Kidney glomerular epithelial cell (primary cell): ENCODE measurements around the gene TRAM2.

Source experiments
- DNase-seq: peaks from one replicate; lab custom pipeline; 2025; lab: John Stamatoyannopoulos, UW

Gene TRAM2

DNA sequence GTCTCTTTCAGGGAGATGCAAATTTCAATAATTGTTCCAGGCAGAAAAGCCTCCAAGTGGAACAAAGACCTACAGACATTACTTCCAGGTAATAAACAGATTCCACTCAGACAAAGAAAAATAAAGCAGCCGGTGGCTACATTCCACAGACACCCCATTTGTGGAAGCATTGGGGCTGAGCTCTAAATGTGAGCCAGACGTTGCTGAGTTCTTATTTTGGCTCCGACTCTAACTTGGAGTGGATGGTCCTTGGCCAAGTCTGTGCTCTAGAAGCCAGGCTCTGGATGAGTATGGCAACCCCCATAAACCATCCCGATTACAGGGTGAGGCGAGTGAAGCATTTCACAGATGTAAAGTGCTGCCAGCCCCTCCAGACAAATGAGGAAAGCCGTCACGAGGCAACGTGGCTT lies 6.6 kb downstream of the TRAM2 start:
- no peak for DNase-seq

DNA sequence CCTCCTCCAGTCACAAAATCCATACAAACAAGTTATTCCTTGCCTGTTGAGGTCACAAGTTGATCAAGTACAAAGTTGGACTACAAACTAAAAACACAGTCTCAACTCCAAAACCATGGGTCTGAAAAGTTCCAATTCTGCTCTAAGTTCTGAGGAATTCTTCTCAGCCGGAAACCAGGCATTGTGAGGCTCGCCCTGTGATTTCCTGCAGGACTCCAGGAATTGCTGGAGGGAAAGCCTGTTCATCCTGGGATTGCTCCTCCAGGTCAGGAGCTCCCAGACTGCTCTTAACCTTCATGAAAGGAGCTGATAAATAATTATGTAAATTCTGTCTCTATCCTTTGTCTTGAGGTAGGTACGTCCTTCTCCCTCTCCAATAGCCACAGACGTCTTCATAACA lies 8.5 kb downstream of the TRAM2 start:
- no peak for DNase-seq

DNA sequence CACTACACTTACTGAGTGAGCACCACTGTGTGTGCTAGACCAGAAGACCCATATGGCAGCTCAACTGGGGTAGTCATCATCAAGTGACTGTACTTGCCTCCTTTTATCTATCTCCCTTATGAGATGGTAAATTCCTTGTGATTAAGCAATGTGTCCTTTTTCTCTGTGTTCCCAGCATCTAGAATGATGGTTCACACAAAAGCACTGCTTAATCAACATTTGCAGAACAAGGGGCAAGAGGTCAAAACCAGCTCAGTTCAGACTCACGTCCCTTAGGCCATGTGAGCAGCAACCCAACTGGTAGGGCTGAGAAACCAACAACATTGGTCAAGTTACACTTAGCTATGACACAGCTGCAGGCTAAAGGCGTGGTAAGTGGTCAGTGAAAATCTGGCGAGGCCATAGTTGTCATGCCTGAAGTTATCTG lies 10.0 kb downstream of the TRAM2 start:
- peak; percentile 63 for DNase-seq

DNA sequence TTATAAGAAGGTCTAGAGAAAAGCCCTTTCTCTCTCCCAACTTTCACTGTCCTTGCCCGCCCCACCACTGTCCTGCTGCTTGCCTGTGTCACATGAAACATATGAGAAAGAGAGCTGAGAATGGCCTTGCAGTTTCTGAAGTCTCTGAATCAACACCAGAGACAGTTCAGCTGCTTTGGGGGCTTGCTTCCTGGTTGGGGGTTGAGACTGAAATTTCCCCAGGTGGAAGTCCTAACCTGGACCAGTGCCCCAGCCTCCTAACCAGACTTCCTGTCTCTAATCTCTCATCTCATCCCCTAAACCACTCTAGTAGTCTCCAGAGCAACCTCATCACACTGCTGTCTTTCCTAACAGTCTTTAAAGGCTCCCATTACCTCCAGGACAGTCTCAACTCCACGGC lies 10.7 kb downstream of the TRAM2 start:
- no peak for DNase-seq

DNA sequence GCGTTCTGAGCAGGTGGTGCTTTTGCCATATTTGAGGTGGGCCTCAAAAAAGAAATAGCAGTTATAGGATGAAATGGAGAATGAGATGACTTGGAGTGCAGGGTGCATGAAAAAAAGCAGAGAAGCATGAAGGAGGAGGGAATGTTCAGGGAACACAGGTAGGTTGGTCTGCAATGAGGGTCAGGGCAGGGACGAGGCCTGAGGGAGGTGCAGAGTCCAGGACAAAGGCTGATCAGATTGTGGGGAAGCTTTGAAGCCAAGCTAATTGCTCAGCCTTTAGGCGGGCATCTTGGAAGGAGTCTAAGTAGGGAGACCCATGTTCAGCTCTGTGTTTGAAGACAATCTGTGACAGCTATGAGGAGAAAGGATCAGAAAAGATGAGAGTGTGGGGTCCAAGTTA lies 12.0 kb downstream of the TRAM2 start:
- DNase-seq = no peak

DNA sequence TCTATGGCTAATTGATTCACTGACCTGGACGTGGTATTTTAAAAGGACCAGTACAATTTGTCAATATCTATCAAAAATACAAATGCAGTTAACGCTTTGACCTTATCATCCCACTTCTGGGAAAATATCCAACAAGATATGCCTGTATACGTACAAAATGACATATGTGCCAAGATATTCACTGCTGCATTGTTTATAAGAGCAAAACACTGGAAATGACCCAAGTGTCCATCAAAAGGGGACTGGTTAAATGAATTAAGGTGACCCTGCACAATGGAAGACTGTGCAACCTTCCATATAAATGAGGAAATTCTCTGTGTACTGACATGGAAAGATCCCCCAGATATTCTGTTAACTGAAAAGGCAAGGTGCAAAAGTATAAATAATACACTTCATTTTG lies 13.9 kb downstream of the TRAM2 start:
- DNase-seq = no peak

DNA sequence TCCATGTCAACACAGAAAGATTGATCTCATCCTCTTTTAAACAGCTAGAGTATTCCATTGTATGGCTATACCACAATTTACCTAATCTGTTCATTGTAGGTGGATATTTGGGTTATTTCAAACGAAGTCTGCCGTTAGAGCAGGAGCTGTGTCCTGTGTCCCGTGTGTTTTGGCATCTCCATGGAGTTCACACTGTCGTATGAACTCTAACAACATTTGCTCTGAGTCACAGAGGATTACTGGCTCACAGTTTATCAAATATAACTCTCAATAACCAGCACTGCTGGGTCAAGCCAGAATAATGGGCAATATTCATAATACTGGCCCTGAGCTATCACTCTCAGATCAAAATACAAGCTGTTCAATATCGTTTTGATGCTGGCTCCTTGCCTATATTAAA lies 16.4 kb downstream of the TRAM2 start:
- DNase-seq = no peak

DNA sequence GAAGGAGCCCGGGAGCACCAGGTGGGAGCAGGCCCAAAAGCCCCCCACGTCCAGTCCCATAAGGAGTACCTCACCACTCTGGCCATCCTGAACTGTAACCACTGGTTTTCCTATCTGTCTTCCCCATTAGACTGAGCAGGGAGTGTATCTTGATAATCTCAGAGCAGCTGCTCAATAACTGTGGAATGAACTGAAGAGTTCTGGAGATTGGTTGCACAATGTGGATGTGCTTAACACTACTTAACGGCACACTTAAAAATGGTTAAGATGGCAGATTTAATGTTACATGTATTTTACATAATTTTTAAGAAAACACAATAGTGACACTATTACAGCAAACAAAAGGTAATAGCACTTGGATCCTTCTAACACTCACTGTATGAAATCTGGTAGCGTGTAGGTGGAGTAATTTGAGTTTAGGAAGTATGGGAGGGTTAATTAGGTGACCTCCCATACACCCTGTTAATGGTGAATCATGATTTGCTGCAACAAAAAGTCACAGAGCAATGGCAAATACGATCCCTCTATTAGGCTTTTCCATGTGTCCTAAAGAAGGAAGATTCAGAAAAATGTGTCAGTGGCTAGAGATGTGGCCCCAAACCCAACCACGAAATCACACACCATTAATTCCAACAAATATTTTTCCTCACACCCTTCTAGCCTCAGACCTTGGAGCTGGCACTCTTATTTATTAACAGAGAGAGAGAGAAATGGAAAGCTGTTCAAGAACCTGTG lies 18.4 kb downstream of the TRAM2 start:
- DNase-seq = no peak

DNA sequence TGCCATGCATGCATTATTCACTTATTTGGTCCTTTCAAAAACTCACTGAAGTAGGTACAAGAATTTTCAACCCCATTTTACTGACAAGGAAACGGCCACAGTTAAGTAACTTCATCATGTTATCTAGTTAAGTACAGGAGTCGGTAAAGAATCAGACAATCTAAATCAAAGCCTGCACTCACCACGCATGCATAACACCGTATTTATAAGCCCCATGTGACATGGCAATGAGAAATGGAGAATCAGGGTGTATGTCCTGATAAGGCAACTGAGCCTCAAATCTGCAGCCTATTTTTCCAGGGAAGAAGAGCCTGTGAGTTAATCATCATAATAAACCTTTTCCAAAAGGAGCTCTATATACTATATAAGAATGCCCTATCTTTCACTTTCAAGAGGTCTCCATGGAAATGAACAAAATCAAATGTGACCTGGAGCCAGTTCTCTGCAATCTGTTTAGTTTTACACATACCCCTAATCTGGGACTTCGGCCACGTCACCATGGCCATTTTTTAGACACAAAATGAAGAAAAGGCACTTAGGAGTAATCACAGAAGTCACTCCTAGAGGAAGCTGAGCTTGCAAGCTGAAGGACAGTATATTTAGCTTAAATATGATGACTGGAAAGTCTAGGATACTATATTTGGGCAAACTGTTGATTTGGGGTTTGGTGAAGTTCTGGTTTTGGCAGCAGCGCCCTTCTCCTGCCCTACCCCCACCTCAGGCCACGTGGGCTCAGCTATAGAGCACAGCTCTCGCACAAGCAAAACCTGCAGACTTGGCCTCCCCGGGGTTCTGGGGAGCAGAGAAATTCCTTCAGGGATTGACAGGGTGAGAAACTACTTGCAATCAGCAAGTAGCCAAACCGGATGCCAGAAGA lies 19.2 kb downstream of the TRAM2 start:
- DNase-seq = no peak

DNA sequence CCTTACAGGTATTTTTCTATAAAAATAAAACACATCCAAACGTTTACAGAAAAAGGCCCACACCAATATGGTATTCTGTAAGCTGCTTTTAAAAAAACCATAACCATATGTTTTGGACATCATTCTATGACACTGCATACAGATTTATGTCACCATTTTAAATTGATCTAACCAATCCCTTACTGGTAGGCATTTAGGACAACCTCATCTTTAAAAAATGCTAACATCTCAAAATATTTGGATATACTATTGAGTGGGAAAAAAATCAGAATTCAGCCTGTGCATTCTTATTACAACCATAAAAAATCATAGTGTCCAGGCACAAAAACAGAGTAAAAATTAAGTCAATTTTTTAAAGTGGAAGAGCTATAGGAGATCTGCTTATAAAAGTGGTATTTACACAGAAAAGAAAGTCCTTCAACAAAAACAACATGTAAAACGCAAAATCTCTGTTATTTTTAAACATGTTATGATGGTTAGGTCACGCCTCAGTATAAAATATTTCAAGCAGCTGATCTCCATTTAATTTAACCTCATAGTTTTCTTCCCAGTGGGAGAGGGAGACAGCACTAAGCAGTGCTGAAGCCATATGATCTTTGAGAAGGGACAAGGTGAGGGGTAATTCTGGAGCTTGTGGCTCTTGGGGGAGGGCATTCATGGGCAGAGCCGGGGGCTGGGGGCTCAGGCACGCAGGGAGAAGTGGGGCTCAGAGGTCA lies 21.2 kb downstream of the TRAM2 start:
- DNase-seq = no peak

DNA sequence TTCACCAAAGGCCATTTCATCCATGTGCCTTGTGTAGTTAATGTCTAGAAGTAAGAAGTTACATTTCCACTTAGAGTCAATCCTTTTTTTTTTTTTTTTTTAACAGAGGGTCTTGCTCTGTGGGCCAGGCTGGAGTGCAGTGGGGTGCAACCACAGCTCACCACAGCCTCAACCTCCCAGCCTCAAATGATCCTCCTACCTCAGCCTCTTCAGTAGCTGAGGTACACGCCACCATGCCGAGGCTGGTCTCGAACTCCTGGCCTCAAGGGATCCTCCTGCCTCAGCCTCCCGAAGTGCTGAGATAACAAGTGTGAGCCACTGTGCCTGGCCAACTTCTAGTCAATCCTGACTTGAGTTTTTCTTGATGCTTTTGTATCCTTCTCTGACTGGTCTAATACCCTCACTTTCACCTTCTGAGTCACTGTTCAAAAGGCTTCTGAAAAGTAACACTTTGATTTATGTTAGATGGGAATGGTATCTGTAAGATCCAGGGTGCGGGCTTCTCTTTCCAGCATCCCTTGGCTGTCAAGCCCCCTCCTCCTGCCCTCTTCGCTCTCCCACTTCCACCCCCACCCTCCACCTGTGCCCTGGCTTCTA lies 22.1 kb downstream of the TRAM2 start:
- DNase-seq = no peak

DNA sequence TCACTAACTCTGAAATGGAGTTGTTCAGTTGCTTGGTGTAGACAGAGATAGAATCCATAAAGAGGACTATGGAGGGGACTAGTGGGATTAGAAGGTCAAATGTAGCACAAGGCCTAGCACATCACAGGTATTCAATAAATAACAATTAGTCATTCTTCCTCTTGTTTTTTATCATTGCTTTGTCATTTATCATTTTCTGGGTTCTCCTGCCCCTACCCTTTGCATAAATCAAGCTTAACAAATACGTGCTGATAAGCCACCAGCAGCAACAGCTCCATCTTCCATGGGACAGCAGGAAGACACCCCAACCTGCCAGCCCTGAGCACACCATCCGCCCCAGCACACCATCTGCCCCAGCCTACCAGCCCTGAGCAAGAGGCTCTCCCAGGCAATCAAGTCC lies 23.1 kb downstream of the TRAM2 start:
- DNase-seq = no peak

DNA sequence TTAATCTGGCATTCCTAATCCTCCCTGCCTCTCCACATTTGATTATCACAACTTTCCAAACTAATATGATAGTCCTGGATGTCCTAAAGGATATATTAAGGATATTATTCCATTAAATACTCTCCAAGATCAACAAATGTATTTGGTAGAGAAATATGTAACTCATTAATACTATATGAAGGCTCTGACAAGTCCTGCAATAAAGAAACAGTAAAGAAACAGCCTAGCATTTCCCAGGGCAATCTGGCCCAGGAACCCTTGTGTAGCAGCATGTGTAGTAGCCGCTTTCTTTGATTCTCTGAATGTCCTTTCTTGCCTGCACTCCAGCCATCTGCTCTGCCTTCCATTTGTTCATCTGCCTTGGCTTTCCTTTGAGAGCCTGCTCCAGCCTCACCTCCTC lies 23.7 kb downstream of the TRAM2 start:
- no peak for DNase-seq

DNA sequence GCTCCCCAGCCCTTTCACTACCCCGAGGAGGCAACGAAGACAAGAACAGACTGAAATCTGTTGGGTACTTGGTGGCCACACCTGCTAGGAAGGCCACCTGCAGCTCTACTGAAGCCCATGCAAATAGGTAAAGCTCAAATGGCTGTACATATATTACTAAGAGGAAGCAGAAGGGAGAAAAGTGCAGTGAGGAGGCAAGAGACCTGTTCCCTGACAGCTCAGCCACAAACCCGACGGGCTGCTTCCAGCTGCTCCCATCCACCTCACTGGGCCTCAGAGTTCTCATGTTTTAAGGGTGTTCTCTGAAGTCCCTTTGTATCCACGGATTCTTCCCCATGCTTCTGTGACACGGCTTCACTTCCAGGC lies 24.6 kb downstream of the TRAM2 start:
- no peak for DNase-seq

DNA sequence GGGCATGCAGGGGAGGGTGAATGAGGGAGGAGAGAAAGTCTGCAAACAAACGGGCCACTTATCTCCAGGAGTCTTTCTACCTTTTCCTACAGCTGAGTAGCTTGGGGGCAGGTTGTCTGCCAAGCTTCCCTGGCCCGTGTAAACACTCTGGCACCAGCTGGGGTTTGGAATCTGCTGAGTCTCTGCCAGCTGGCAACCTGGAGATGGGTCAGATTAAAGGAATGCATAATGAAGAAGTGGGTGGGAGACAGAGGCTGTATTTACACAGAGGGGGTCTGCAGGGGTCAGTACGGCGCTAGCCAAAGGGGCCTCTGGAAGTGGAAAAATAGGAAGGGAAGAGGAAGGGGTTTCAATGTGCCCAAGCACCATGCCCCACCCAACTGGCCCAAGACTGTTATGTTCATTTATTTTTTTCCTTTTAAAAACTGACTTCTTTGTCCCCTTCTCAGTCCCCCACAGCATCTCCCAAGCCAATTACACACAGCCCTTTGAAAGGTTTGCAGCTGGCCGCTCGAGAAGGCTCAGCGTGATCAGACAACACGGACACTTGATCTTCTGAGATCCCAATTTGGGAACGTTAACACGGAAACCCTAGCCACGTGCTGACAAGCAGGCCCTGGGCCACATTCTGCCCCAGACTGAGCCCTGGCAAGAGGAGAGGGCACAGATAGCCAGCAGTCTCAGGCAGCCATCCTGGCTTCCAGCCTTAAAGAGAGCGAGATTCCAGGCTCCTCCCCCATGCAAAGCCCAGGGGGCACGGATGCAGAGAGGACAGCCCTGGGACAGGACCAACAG lies 25.2 kb downstream of the TRAM2 start:
- DNase-seq = peak; percentile 96

DNA sequence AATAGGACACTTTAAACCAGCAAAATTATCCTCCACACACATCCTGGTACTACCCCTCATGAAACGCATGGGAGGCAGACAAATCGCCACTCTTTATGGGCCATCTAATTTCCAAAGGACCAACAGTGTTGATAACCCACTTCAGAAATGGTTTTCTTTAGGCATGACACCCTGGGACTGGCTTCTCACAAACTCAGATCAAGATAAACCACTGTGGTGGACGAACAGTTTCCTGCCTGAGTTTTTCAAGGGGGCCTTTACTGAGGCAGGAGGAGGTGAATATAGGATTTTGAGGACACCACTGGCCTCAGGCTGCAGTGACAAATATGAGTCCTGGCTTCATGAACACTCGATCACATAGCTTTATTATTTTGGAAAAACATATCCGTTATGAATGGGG lies 26.0 kb downstream of the TRAM2 start:
- DNase-seq = no peak

DNA sequence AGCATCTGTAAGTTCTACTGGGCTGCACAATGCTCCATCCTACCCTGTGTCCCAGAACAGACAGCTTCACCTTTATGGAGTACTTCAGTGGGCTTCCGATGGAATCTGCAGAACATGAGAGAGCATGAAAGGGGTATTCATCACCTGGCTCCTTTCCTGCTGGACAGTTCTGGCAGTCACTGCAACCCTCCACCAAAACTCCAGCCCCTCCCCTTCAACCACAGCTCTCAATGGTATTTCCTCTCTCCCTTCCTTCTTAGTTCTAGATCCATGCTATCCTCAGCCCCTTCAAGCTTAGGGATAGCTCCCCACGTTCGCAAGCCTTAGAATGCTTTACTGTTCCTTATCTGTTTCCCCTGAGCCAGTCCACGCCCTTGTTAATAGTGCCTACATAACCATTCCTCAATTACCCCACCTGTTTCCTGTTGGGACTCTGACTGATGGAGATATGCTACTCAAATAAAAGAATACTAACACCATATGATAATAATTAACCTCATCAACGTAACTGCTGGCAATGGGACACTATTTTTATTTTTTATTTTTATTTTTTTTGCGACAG lies 26.8 kb downstream of the TRAM2 start:
- DNase-seq = no peak

DNA sequence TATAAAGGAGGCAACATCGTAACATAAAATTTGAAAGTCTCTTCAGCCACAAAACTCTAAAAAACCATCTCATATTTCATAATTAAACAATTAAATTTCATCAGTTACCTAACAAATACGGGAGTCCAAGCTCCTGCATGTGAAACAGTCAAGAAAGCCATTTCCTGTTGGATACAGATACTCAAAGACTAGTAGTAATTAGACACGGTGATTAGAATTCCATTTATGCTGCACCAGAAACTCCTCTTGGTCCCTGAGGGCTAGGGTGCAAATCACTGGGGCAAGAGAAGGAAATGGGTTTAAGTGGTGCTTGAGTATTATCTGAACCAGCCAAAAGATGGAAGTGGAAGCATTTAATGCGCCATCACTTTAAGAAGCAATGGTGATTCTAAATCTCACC lies 27.4 kb downstream of the TRAM2 start:
- DNase-seq = no peak

DNA sequence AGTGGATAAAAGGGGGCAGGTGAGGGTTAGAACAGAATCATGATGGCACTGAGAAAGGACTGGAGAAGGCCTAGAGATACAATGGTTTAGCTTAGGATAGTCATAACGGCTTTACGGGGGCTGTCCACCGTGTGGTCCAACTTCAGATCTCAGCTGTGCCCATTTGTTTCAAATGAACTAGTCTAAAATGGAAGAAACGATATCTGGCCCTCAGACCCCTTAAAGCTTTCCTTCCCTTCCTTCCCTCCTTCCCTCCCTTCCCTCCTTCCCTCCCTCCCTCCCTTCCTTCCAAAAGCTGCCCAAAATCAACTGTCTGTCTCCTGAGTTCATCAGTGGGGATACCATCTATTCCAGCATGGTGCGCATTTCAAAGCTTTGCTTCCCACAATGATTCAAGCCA lies 27.9 kb downstream of the TRAM2 start:
- no peak for DNase-seq

DNA sequence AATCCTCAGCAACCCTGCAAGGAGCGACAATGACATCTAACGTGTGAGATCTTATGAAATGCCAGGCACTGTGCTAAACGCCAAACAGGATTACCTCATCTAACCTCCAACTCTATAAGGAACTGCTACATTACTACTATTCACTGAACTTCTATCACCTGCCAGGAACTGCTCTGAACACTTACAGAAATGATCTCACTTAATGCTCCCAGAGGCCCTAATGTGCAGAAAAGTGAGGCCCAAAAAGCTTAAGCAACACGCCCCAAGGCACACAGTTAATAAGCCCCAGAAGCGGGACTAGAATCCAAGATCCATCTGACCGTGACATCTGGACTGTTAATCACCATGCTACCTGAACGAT lies 28.5 kb downstream of the TRAM2 start:
- no peak for DNase-seq

DNA sequence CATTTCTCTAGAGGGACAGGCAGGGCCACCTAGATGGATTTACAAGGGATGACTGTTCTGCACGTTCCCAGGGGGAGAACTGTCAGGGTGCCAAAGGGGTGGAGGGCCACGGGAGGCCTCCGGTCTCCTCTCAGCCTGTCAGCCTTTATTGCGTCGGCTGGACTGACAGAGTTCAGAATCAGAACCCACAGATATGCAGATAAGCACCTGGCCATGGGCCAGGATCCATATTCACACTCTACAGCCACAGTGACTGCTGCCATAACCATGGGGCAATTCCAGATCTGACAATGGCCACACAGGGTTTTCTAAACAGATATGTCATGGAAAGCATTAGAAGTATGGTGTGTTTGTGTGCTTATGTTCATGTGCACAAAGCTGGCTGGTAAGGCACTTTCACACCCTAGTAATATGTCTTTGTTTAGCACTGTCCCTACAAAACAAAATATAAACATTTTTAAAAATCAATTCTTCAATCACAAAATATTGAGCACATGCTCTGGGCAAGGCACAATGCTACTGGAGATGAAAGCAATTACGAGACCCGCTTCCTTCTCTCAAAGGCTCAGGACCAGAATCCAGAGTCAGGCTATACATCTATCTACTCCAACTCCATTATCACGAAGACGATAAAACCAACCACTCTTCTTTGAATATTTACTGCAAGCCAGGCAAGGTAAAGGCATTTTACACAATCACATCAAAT lies 29.1 kb downstream of the TRAM2 start:
- DNase-seq = no peak
